K562 (cell line): ENCODE data around the gene SYT14. TPM values are rescaled to one million over a fixed set of nuclear protein-coding genes. Genes with fewer than 3 reads are reported as not detected.

Experiments used
- ATAC-seq: fragments of 200-7000 bp; cut with Tn5 transposase; 3 replicates; pipeline ENCODE4 v1.9.1; 2020; ENCODE audit warnings: moderate library complexity
- BruUV-seq: library from RNA; stranded (reverse); fragments of 400-500 nt; replicated peaks from 2 replicates; lab custom pipeline; 2021; lab: Mats Ljungman, UMichigan
- CTCF ChIA-PET: fragments of 300-600 bp; formaldehyde crosslinking; extraction: SDS; loops from one replicate; lab custom pipeline; 2021; ENCODE audit warnings: low intra/inter-chr PET ratio; lab: Yijun Ruan, JAX
- POLR2A ChIA-PET: fragments of 300-600, 350-650 bp; sonication (Branson Sonifier 250); formaldehyde crosslinking; extraction: SDS; loops from one replicate; lab custom pipeline; 2021; ENCODE audit warnings: antibody characterized with exemption, inconsistent platforms; lab: Yijun Ruan, JAX
- DNase-seq, 4 experiments: peaks; one replicate each; pipeline versions ENCODE4 v3.0.0 to v3.0.0-alpha.2; 2011 to 2018; ENCODE audit warnings: low spot score in 3 of 4, mixed read lengths in 3 of 4; ENCODE audit errors: extremely low read depth in 1 of 4
- FAIRE-seq: peaks from 2 replicates; lab custom pipeline; 2011; peaks lifted over from hg19 to GRCh38; lab: Jason Lieb, UNC
- H2AFZ ChIP-seq: 2 replicates; pipeline ENCODE4 v1.6.0; 2011; ENCODE audit warnings: low read depth, low read length, control low read depth, inconsistent platforms
- H3K27ac ChIP-seq: fragments of 200-600 bp; 3 replicates; pipeline ENCODE4 v1.8.0; 2011; ENCODE audit warnings: low read depth, mild to moderate bottlenecking, control low read depth, inconsistent platforms, low read length, moderate library complexity, mixed read lengths; ENCODE audit errors: extremely low read depth
- H3K27me3 ChIP-seq, 2 experiments: fragments of 300-600 bp in 1 of 2; 2 replicates in 1 of 2; 3 replicates in 1 of 2; pipeline versions ENCODE4 v1.6.0 to v1.8.0; 2011; ENCODE audit warnings: inconsistent platforms in 2 of 2, low read length in 2 of 2, mild to moderate bottlenecking in 1 of 2, mixed read lengths in 1 of 2, moderate library complexity in 1 of 2; ENCODE audit not compliant: control insufficient read depth in 2 of 2, insufficient read depth in 2 of 2
- H3K36me3 ChIP-seq: fragments of 300-600 bp; 3 replicates; pipeline ENCODE4 v1.8.0; 2011; ENCODE audit warnings: mild to moderate bottlenecking, low read length, inconsistent platforms; ENCODE audit not compliant: control insufficient read depth, insufficient read depth
- H3K4me1 ChIP-seq, 2 experiments: fragments of 200-600 bp in 1 of 2; replicated peaks in 1 of 2; 2 replicates in 1 of 2; 3 replicates in 1 of 2; pipeline versions ENCODE4 v1.5.1 to v1.8.0; 2011; ENCODE audit warnings: inconsistent platforms in 2 of 2, low read length in 2 of 2, mild to moderate bottlenecking in 1 of 2, mixed read lengths in 1 of 2, moderate library complexity in 1 of 2; ENCODE audit not compliant: control insufficient read depth in 2 of 2, insufficient read depth in 2 of 2
- H3K4me2 ChIP-seq: 2 replicates; pipeline ENCODE4 v1.6.1; 2011; ENCODE audit warnings: low read length, control low read depth, inconsistent platforms, mixed read lengths; ENCODE audit not compliant: insufficient read depth
- H3K4me3 ChIP-seq: fragments of 200-600 bp; sonication (generic), shearing (Covaris generic); 2 replicates; pipeline ENCODE4 v1.5.1; 2016; ENCODE audit warnings: control low read depth, inconsistent platforms
- H3K79me2 ChIP-seq: fragments of 200-600 bp; 3 replicates; pipeline ENCODE4 v1.8.0; 2011; ENCODE audit warnings: low read length, inconsistent platforms; ENCODE audit not compliant: control insufficient read depth, insufficient read depth
- H3K9ac ChIP-seq, 2 experiments: 2 replicates each; pipeline versions ENCODE4 v1.6.0 to v1.6.1; 2011; ENCODE audit warnings: low read depth in 2 of 2, low read length in 2 of 2, control low read depth in 1 of 2, inconsistent platforms in 1 of 2, mild to moderate bottlenecking in 1 of 2, mixed read lengths in 1 of 2; ENCODE audit not compliant: insufficient read depth in 1 of 2
- H3K9me1 ChIP-seq: one replicate; pipeline ENCODE4 v1.6.0; 2011; ENCODE audit warnings: inconsistent platforms, mild to moderate bottlenecking, low read length, moderate library complexity; ENCODE audit not compliant: control insufficient read depth, insufficient read depth
- H3K9me3 ChIP-seq: replicated peaks from 2 replicates; pipeline ENCODE4 v1.5.1; 2011; ENCODE audit warnings: low read depth, low read length, inconsistent platforms; ENCODE audit not compliant: control insufficient read depth, insufficient read depth
- H4K20me1 ChIP-seq: replicated peaks from 2 replicates; pipeline ENCODE4 v1.6.1; 2011; ENCODE audit warnings: low read length, inconsistent platforms, mixed read lengths; ENCODE audit not compliant: control insufficient read depth, insufficient read depth
- CHD2 ChIP-seq: IDR thresholded peaks from 2 replicates; pipeline ENCODE4 v1.6.1; 2011; ENCODE audit warnings: low read depth, low read length
- EP400 ChIP-seq: fragments of 450-650 bp; IDR thresholded peaks from 2 replicates; pipeline ENCODE4 v1.6.1; 2017; ENCODE audit warnings: antibody characterized with exemption, mild to moderate bottlenecking, moderate library complexity
- HBP1 ChIP-seq: fragments of 450-650 bp; formaldehyde crosslinking; IDR thresholded peaks from 2 replicates; pipeline ENCODE4 v1.4.0; 2022; ENCODE audit warnings: missing genetic modification characterization
- POLR2AphosphoS2 ChIP-seq: IDR thresholded peaks from 2 replicates; pipeline ENCODE4 v1.6.1; 2012; ENCODE audit warnings: low read length, improper control_type of control experiment
- PREB ChIP-seq: sonication (generic); formaldehyde crosslinking; IDR thresholded peaks from 2 replicates; pipeline ENCODE4 v1.8.1; 2023; ENCODE audit warnings: mild to moderate bottlenecking, missing genetic modification reagents
- PRMT5 ChIP-seq: sonication (generic); formaldehyde crosslinking; IDR thresholded peaks from 2 replicates; pipeline ENCODE4 v1.5.0; 2020; ENCODE audit warnings: missing genetic modification reagents
- PURB ChIP-seq: sonication (generic); formaldehyde crosslinking; IDR thresholded peaks from 2 replicates; pipeline ENCODE4 v1.9.0; 2021; ENCODE audit warnings: low read depth, mild to moderate bottlenecking, missing genetic modification reagents
- RFX7 ChIP-seq: fragments of 250-450 bp; sonication (Bioruptor Pico); IDR thresholded peaks from 2 replicates; pipeline ENCODE4 v1.5.1; 2021; ENCODE audit warnings: mild to moderate bottlenecking
- SIX5 ChIP-seq, 2 experiments: IDR thresholded peaks; 2 replicates each; pipeline ENCODE4 v1.6.1; 2011; ENCODE audit warnings: low read length in 2 of 2, borderline replicate concordance in 1 of 2, low read depth in 1 of 2, mild to moderate bottlenecking in 1 of 2, moderate library complexity in 1 of 2; ENCODE audit not compliant: insufficient read depth in 1 of 2
- TAF9B ChIP-seq: fragments of 450-650 bp; IDR thresholded peaks from 2 replicates; pipeline ENCODE4 v1.6.1; 2018; ENCODE audit warnings: mild to moderate bottlenecking; ENCODE audit not compliant: partially characterized antibody
- TFAP4 ChIP-seq: sonication (generic); formaldehyde crosslinking; IDR thresholded peaks from 2 replicates; pipeline ENCODE4 v1.8.0; 2022; ENCODE audit warnings: missing genetic modification reagents, mild to moderate bottlenecking, moderate library complexity, borderline replicate concordance
- ZNF282 ChIP-seq: sonication (generic); formaldehyde crosslinking; IDR thresholded peaks from 2 replicates; pipeline ENCODE4 v1.8.1; 2023; ENCODE audit warnings: missing genetic modification reagents
- ZNF311 ChIP-seq: fragments of 250-450 bp; sonication (Bioruptor Pico); IDR thresholded peaks from 2 replicates; pipeline ENCODE4 v1.4.0; 2020; ENCODE audit warnings: mild to moderate bottlenecking, moderate library complexity
- ZNF444 ChIP-seq: fragments of 250-450 bp; sonication (Bioruptor Pico); IDR thresholded peaks from 2 replicates; pipeline ENCODE4 v1.4.0; 2020; ENCODE audit warnings: mild to moderate bottlenecking, moderate library complexity
- ZNF696 ChIP-seq: fragments of 250-450 bp; sonication (Bioruptor Pico); conservative IDR thresholded peaks from 2 replicates; pipeline ENCODE4 v1.4.0; 2020; ENCODE audit warnings: mild to moderate bottlenecking, moderate library complexity
- ZNF766 ChIP-seq: fragments of 200-800 bp; sonication (Bioruptor generic); conservative IDR thresholded peaks from 2 replicates; pipeline ENCODE4 v1.6.1; 2016; ENCODE audit warnings: missing genetic modification characterization, missing compliant biosample characterization
- ZNF77 ChIP-seq: fragments of 250-450 bp; sonication (Bioruptor Pico); IDR thresholded peaks from 2 replicates; pipeline ENCODE4 v1.5.0; 2020
- WGBS: fragments of 100-300 bp; shearing (Covaris generic); methylation state at CpG from one replicate; pipeline ENCODE4 v1.1.6; 2016; ENCODE audit warnings: low coverage, mixed read lengths; ENCODE audit not compliant: insufficient coverage; ENCODE audit errors: missing lambda C conversion rate; 5-methylcytosine and 5-hydroxymethylcytosine counted together
- in situ Hi-C: fragments of 300-500 bp; cut with MboI; formaldehyde crosslinking; loops from 4 replicates; pipeline ENCODE4 v1.15.0; 2018; ENCODE audit warnings: inconsistent platforms, mixed read lengths
- intact Hi-C: fragments of 100-400 bp; cut with micrococcal nuclease; formaldehyde crosslinking; loops from 2 replicates; pipeline ENCODE4 v1.14.2; 2022
- polyA plus RNA-seq, 8 experiments: library from polyadenylated mRNA; depleted of rRNA in 4 of 8; stranded (reverse) in 5 of 8; unstranded in 3 of 8; fragments of >200 nt; fragmentation: Nextera tagmentation in 2 of 8; fragmentation: Illumina TruSeq in 1 of 8; extraction: Ambion mirVana in 2 of 8; extraction: Trizol in 1 of 8; gene quantifications; 2 replicates each; pipeline versions ENCODE4 v1.2.1 to v1.2.3, GENCODE V29; 2011 to 2014; ENCODE audit warnings: inconsistent platforms in 1 of 8, missing spikeins in 1 of 8
- total RNA-seq, 7 experiments: library from RNA; depleted of rRNA in 6 of 7; stranded (reverse); fragments of >200 nt in 6 of 7; fragmentation: Illumina TruSeq in 2 of 7; extraction: Trizol in 2 of 7; gene quantifications; 2 replicates each; pipeline versions ENCODE4 v1.2.1 to v1.2.3, GENCODE V29; 2011 to 2021; ENCODE audit warnings: low replicate concordance in 1 of 7
- TF ChIP-seq, protein P1 (sequence below): fragments of 250-450 bp; sonication (Bioruptor Pico); IDR thresholded peaks from 2 replicates; pipeline ENCODE4 v1.8.0; 2021; ENCODE audit warnings: mild to moderate bottlenecking, moderate library complexity
- TF ChIP-seq, protein P2 (sequence below): sonication (generic); formaldehyde crosslinking; IDR thresholded peaks from 2 replicates; pipeline ENCODE4 v1.8.0; 2023; ENCODE audit warnings: mild to moderate bottlenecking, missing genetic modification reagents

SYT14 gene
- total and polyA plus RNA-seq, 9 of the 15 experiments (the other 6 are each of a cell fraction or from before 2014, with no cell fraction given): 0.01 to 0.04 TPM; not detected in 7

DNA sequence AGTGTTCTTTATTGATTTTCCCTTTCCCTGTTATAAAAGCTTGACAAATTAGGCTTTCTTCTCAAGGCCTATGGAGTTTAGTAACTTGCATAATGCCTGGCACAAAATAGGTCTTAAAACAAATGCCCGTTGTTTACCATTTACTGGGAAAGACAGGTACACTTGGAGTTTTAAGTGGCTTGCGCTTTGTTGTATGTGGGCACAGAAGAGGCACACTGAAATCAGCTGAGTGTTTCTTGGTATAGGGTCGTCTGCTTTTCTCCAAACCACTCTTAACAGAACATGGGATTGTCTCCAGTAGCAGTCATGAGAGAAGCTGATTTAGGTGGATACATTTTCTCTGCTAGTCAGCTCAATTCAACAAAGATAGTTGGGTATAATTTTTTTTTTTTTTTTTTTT, 132.5 kb downstream of the SYT14 start:
- H3K9me3 ChIP-seq: no peaks in the 10 kb centered on the region
- no peaks in the 10 kb centered on the region for H4K20me1 ChIP-seq
- in situ Hi-C loops: no loop called here
- H3K4me2 ChIP-seq: no peak overlapping the region
- H3K9ac ChIP-seq: no peak overlapping the region
- no peaks in the 10 kb centered on the region; a peak in 1 of 5 replicates for H3K4me1 ChIP-seq
- FAIRE-seq: no peak
- POLR2A ChIA-PET: interaction anchor here (0.6 kb wide), 1 partner anchor 19 kb away, joined by 3 read pairs; no protein-coding TSS in a partner anchor
- intact Hi-C loops: no loop called here
- DNase-seq: no peak
- H3K27me3 ChIP-seq: no peaks in the 10 kb centered on the region
- H3K27ac ChIP-seq: no peak overlapping the region
- H3K4me3 ChIP-seq: no peak overlapping the region
- BruUV-seq: no TSS peak
- H3K9me1 ChIP-seq: no peaks in the 10 kb centered on the region
- H3K79me2 ChIP-seq: no peaks in the 10 kb centered on the region
- no peak for ATAC-seq
- no peak for TF ChIP-seq PRMT5 (CRISPR knock-in tag)
- no peak for TF ChIP-seq ZNF77 (CRISPR knock-in tag)
- no peak for TF ChIP-seq ZNF282 (CRISPR knock-in tag)
- no peak for TF ChIP-seq RFX7 (CRISPR knock-in tag)
- TF ChIP-seq ZNF444 (CRISPR knock-in tag): no peak
- TF ChIP-seq, protein P1, sequence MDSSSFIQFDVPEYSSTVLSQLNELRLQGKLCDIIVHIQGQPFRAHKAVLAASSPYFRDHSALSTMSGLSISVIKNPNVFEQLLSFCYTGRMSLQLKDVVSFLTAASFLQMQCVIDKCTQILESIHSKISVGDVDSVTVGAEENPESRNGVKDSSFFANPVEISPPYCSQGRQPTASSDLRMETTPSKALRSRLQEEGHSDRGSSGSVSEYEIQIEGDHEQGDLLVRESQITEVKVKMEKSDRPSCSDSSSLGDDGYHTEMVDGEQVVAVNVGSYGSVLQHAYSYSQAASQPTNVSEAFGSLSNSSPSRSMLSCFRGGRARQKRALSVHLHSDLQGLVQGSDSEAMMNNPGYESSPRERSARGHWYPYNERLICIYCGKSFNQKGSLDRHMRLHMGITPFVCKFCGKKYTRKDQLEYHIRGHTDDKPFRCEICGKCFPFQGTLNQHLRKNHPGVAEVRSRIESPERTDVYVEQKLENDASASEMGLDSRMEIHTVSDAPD: no peak
- no peak for TF ChIP-seq SIX5 (IDR thresholded peaks at IDR 0.05; ENCODE audit: borderline replicate concordance in 1 of 2, insufficient read depth in 1 of 2, low read depth in 1 of 2, low read length in 2 of 2)
- TF ChIP-seq, protein P2, sequence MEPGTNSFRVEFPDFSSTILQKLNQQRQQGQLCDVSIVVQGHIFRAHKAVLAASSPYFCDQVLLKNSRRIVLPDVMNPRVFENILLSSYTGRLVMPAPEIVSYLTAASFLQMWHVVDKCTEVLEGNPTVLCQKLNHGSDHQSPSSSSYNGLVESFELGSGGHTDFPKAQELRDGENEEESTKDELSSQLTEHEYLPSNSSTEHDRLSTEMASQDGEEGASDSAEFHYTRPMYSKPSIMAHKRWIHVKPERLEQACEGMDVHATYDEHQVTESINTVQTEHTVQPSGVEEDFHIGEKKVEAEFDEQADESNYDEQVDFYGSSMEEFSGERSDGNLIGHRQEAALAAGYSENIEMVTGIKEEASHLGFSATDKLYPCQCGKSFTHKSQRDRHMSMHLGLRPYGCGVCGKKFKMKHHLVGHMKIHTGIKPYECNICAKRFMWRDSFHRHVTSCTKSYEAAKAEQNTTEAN (CRISPR knock-in tag): no peak
- TF ChIP-seq TAF9B: no peak
- TF ChIP-seq ZNF766 (CRISPR knock-in tag): no peak
- no peak for TF ChIP-seq POLR2AphosphoS2
- no peak for TF ChIP-seq PREB (CRISPR knock-in tag)
- no peak for TF ChIP-seq EP400
- no peak for TF ChIP-seq TFAP4 (CRISPR knock-in tag)
- no peak for TF ChIP-seq CHD2
- no peak for TF ChIP-seq ZNF696 (CRISPR knock-in tag)
- TF ChIP-seq PURB (CRISPR knock-in tag): no peak
- TF ChIP-seq HBP1: no peak
- TF ChIP-seq ZNF311: no peak
- CTCF ChIA-PET: no interaction called here
- 2% methylated on average over 3 of the region's 3 CpGs for WGBS
- no peak overlapping the region for H2AFZ ChIP-seq
- no peaks in the 10 kb centered on the region for H3K36me3 ChIP-seq
